Activated T-cell treated with anti-CD3 and anti-CD28 coated beads for 24 hours (primary cell): ENCODE data around the gene ARFGAP2.

ENCODE experiments used
- DNase-seq: peaks from one replicate; pipeline ENCODE4 v3.0.0-alpha.2; 2020; ENCODE audit warnings: low read depth

ARFGAP2 gene

DNA sequence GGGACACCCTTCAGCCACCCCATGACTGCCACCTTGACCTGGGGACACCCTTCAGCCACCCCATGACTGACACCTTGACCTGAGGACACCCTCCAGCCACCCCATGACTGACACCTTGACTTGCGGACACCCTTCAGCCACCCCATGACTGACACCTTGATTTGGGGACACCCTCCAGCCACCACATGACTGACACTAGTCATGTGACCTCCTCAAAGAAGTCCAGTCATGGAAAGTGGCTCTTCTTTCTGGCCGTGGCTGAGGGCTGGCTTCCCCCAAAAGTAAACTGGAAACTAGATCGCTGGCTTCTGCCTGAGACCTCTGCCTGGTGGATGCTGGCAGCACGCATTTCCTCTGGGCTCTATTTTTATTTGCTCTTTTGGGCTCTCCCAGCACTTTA, 28.4 kb downstream of the ARFGAP2 start:
- DNase-seq = no peak

DNA sequence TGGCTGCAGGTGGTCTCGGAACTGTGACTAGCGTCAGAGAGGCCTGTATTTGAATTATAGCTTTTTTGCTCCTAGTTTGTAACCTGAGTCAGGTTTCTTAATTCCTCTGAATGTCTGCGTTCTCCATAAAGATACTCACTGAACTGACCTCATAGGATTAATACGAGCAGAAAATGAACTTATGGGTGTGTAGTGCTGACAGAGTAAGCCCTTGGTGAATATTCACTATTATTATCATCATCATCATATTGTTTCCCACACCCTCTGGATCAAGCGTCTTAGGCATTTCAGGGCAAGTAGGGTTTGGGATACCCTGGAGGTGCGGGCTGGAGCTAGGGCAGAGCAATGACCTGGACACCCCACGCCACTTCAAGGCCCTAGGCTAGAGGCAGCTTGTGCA, 29.0 kb downstream of the ARFGAP2 start:
- DNase-seq = no peak

GRCh38 chr11:47147250-47147649, 29.4 kb downstream of the ARFGAP2 start:
- no peak for DNase-seq

DNA sequence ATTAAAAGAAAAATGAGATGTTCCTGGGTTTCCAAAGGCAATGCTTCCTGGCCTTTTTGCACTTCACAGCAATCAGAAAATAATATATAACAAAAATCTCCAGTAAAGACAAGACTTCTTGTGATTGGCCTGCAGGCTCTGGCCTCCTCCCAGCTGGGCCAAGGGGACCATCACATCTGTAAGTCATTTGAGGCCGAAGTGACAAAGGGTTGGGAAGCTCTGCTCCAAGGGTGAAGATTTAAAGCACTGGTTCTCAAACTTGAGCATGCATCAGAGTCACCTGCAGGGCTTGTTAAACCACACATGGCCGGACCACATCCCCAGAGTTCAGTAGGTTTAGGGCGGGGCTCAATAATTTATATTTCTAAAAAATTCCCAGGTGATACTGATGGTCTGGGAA, 32.1 kb downstream of the ARFGAP2 start:
- DNase-seq = no peak

GRCh38 chr11:47143322-47143721, 33.4 kb downstream of the ARFGAP2 start:
- no peak for DNase-seq

- DNase-seq = no peak
Measured at GRCh38 chr11:47139878-47140277, 36.8 kb downstream of the ARFGAP2 start.

- DNase-seq = no peak
Measured at GRCh38 chr11:47137476-47137875, 39.2 kb downstream of the ARFGAP2 start.

- DNase-seq = no peak
Measured at GRCh38 chr11:47136921-47137320, 39.8 kb downstream of the ARFGAP2 start.

DNA sequence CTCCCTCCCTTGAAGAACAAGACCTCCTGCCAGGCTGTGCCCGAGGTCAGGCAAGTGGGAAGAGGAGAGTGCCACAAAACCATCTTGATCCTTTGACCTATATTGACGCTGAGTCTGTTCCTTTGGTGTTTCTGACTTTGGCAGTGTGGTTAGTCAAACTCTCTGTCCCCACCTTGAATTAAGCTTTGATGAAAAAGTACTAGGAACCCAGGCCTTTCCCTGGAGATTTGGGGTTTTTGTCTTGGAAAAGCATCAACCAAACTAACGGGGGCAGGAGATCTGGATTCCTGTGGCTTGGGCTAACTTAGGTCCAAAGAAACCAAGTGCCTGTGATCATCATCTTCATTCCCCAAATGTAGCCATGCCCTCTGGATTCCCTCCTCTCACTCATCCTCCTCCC, 40.4 kb downstream of the ARFGAP2 start:
- DNase-seq = no peak

DNA sequence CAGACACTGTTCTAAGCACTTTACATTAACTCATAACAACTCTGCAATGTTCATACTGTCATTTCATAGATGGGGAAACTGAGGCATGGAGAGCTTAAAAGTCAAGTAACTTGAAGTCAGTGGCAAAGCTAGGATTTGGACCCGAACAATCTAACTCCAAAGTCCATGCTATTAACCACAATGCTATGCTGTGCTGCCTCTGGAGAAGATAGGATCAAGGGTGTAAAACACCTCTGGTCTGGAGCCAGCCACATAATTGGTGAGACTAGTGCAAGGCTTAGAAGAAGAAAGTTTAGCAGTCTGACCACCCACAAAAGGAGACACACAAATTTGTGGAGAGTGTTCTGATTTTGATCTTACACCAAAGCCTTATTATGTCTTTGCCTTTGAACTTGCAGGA, 43.7 kb downstream of the ARFGAP2 start:
- no peak for DNase-seq

DNA sequence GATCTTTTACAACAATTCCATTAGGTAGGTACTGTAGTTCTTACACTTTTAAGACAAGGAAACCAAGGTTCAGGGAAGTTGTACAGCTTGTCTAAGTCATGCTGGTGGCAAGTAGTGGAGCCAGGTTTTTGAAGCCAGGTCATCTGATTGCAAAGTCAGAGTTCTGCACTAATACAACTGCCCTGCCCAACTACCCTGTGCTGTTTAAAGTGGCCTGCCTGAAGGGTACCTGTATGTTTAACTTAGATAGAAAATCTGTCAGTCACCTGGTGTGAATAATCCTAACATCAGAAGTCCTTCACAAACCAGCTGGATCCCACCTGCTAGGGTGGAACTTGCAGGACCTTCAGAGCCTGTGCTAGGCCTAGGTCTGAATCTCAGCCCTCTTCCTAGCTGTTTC, 44.2 kb downstream of the ARFGAP2 start:
- no peak for DNase-seq

- DNase-seq = no peak
Measured at GRCh38 chr11:47131136-47131535, 45.5 kb downstream of the ARFGAP2 start.

- no peak for DNase-seq
Measured at GRCh38 chr11:47130543-47130942, 46.1 kb downstream of the ARFGAP2 start.

DNA sequence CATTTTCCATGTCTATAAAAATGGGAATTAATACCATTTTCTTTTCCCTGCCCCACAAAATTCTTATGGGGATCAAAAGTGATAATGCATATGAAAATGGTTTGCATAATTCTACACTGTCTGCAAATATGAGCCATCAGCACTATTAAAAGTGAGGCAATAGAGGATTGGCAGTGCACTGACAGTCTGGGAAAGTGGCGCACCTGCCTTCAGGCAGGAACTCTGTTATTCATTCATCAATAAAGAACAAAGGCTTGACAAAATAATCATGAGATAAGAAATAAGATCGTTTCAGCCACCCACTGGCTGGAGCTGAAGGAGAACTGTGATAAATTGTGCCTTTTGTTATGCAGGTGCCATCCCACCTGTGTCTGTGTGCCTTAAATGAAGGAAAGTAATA, 49.5 kb downstream of the ARFGAP2 start:
- no peak for DNase-seq

GRCh38 chr11:47125083-47125482, 51.6 kb downstream of the ARFGAP2 start:
- no peak for DNase-seq

GRCh38 chr11:47124675-47125074, 52.0 kb downstream of the ARFGAP2 start:
- DNase-seq = no peak

DNA sequence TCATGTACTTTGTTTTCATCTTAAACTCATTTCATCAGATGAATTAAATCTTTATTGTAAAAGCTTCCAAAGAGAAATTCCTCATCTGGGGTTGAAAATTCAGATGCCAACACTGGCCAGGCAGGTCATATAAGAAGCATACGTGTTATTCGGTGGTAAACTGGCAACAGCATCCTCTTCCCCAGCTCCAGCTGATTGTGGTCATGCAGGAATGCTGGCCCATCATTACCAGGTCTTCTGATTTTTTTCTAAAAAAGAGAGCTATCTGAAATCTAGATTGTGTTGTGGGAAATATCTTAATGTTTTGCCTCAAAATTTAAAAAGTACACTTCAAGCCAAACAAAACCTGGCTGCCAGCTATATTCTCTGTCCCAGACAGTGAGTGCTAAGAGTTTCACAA, 53.6 kb downstream of the ARFGAP2 start:
- DNase-seq = no peak

GRCh38 chr11:47121731-47122130, 54.9 kb downstream of the ARFGAP2 start:
- no peak for DNase-seq

DNA sequence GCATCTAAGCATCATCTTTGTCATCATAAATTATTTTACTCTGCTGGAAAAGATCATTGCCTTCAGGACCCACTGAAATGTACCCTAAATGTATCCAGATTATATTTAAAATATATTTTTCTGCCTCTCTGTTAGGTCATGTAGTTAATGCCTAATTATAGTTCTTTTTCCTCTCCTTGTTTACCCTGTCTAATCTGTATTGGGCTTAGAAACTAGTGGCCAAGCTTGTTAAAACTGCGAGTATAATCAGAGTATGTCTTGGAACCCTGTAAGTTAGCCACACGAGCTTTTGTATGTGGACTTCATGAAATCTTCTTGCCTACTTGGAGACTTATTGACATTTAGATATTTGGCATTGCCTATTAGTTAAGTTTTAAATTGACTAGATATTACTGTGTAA, 55.6 kb downstream of the ARFGAP2 start:
- no peak for DNase-seq

DNA sequence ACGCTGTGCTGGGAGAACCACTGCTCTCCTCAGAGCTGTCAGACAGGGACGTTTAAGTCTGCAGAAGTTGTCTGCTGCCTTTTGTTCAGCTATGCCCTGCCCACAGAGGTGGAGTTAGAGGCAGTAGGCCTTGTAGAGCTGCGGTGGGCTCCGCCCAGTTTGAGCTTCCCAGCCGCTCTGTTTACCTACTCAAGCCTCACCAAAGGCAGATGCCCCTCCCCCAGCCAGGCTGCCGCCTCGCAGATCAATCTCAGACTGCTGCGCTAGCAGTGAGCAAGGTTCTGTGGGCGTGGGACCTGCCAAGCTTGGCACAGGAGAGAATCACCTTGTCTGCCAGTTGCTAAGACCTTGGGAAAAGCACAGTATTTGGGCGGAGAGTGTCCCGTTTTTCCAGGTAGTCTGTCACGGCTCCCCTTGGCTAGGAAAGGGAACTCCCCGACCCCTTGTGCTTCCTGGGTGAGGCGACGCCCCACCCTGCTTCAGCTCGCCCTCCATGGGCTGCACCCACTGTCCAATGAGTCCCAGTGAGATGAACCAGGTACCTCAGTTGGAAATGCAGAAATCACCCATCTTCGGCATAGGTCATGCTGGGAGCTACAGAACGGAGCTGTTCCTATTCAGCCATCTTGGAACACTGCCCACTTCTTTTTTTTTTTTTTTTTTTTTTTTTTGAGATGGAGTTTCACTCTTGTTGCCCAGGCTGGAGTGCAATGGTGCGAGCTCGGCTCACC, 57.6 kb downstream of the ARFGAP2 start:
- peak; percentile 11 for DNase-seq
